ENCODE measurements around the gene ATP10A. TPM values are rescaled to one million over a fixed set of nuclear protein-coding genes. Genes with fewer than 3 reads are reported as not detected.

Gene ATP10A
- total RNA-seq, 1 experiment from 2014 or later = 2.1 TPM

- ChIA-PET CTCF (no interaction called here), POLR2A (no interaction called here)
- no peak overlapping the region for H3K27ac Mint-ChIP-seq
- no peak for TF ChIP-seq ATF1 (CRISPR knock-in tag; IDR thresholded peaks at IDR 0.05)
- no peak for TF ChIP-seq PREB (CRISPR knock-in tag; IDR thresholded peaks at IDR 0.05; ENCODE audit: borderline replicate concordance)
- TF ChIP-seq ATF6 (CRISPR knock-in tag; IDR thresholded peaks at IDR 0.05) = no peak
- TF ChIP-seq CDX4 (CRISPR knock-in tag; IDR thresholded peaks at IDR 0.05; ENCODE audit: borderline replicate concordance) = no peak
- TF ChIP-seq IRF2 (CRISPR knock-in tag; IDR thresholded peaks at IDR 0.05; ENCODE audit: borderline replicate concordance, low read depth) = no peak
- TF ChIP-seq MYBL2 (CRISPR knock-in tag; IDR thresholded peaks at IDR 0.05) = no peak
- TF ChIP-seq NFYB (CRISPR knock-in tag; conservative IDR thresholded peaks at IDR 0.05; ENCODE audit: low read depth) = no peak
- no peak for TF ChIP-seq ERG (CRISPR knock-in tag; IDR thresholded peaks at IDR 0.05)
- DNase-seq (ENCODE audit: low spot score) (no peak), ATAC-seq (no peak)
- H3K36me3 Mint-ChIP-seq = peaks cover 10% of the 10 kb centered on the region
- H3K4me1 Mint-ChIP-seq = peaks cover 27% of the 10 kb centered on the region
- H3K9me3 Mint-ChIP-seq = peaks cover 13% of the 10 kb centered on the region
- H3K4me3 Mint-ChIP-seq = no peak overlapping the region
- H3K27me3 Mint-ChIP-seq (ENCODE audit: low read depth) = peaks cover 11% of the 10 kb centered on the region
Measured at GRCh38 chr15:25680686-25681025, 182.5 kb downstream of the ATP10A start.

- ChIA-PET POLR2A (no interaction called here), CTCF (no interaction called here)
- no peak for DNase-seq (ENCODE audit: low spot score)
- Mint-ChIP-seq H3K9me3 (peaks cover 13% of the 10 kb centered on the region), H3K4me1 (peaks cover 27% of the 10 kb centered on the region), H3K27me3 (ENCODE audit: low read depth) (peaks cover 11% of the 10 kb centered on the region), H3K4me3 (no peak overlapping the region), H3K27ac (no peak overlapping the region), H3K36me3 (peaks cover 10% of the 10 kb centered on the region)
- no peak for TF ChIP-seq NFE2L1 (CRISPR knock-in tag; IDR thresholded peaks at IDR 0.05)
- TF ChIP-seq E2F5 (CRISPR knock-in tag; IDR thresholded peaks at IDR 0.05) = no peak
- TF ChIP-seq ZNF121 (CRISPR knock-in tag; IDR thresholded peaks at IDR 0.05) = no peak
- TF ChIP-seq ZBTB43 (CRISPR knock-in tag; IDR thresholded peaks at IDR 0.05) = no peak
- TF ChIP-seq FOXP4 (CRISPR knock-in tag; IDR thresholded peaks at IDR 0.05) = no peak
- TF ChIP-seq EMX1 (CRISPR knock-in tag; IDR thresholded peaks at IDR 0.05) = no peak
- TF ChIP-seq ETV6 (CRISPR knock-in tag; IDR thresholded peaks at IDR 0.05) = no peak
- no peak for TF ChIP-seq TEAD1 (CRISPR knock-in tag; IDR thresholded peaks at IDR 0.05)
- no peak for TF ChIP-seq JUN (CRISPR knock-in tag; IDR thresholded peaks at IDR 0.05)
- no peak for TF ChIP-seq JAZF1 (CRISPR knock-in tag; IDR thresholded peaks at IDR 0.05)
- no peak for TF ChIP-seq ATF2 (CRISPR knock-in tag; IDR thresholded peaks at IDR 0.05; ENCODE audit: borderline replicate concordance, low read depth)
- no peak for TF ChIP-seq CREB1 (CRISPR knock-in tag; IDR thresholded peaks at IDR 0.05)
- TF ChIP-seq ZBTB21 (CRISPR knock-in tag; IDR thresholded peaks at IDR 0.05; ENCODE audit: borderline replicate concordance) = no peak
- TF ChIP-seq ELF4 (CRISPR knock-in tag; IDR thresholded peaks at IDR 0.05; ENCODE audit: low read depth) = no peak
- no peak for TF ChIP-seq OVOL2 (CRISPR knock-in tag; IDR thresholded peaks at IDR 0.05; ENCODE audit: borderline replicate concordance)
- ATAC-seq = no peak
Measured at GRCh38 chr15:25679964-25680685, 183.0 kb downstream of the ATP10A start.

Data from WTC11 (cell line).